CD14-positive monocyte (primary cell): ENCODE results near the gene SCGB1C2. TPM values are rescaled to one million over a fixed set of nuclear protein-coding genes. Genes with fewer than 3 reads are reported as not detected.
A peak's percentile ranks its signal among the peaks of the same experiment; 100 is the strongest.

Experiments used
- DNase-seq, 3 donors: peaks; one replicate each; pipeline ENCODE4 v3.0.0-alpha.2; 2011 to 2022
- H2AFZ ChIP-seq: 2 replicates; pipeline ENCODE4 v1.6.0; 2012; ENCODE audit warnings: mild to moderate bottlenecking, low read depth, low read length, inconsistent platforms; ENCODE audit not compliant: insufficient read depth, poor library complexity, severe bottlenecking
- H3K27ac ChIP-seq, 2 donors: 1 replicate in 1 of 2; 2 replicates in 1 of 2; pipeline ENCODE4 v1.5.1; 2012 to 2013; ENCODE audit warnings: low read length in 2 of 2, control low read depth in 1 of 2, inconsistent platforms in 1 of 2, low read depth in 1 of 2, mild to moderate bottlenecking in 1 of 2
- H3K27me3 ChIP-seq, 2 donors: one replicate each; pipeline versions ENCODE4 v1.6.0 to v1.6.1; 2011 to 2013; ENCODE audit warnings: low read length in 2 of 2; ENCODE audit not compliant: control insufficient read depth in 2 of 2, insufficient read depth in 2 of 2
- H3K36me3 ChIP-seq, 2 donors: replicated peaks in 1 of 2; 1 replicate in 1 of 2; 2 replicates in 1 of 2; pipeline versions ENCODE4 v1.5.1 to v1.6.1; 2012 to 2013; ENCODE audit warnings: low read length in 2 of 2, control low read depth in 1 of 2, inconsistent platforms in 1 of 2, mild to moderate bottlenecking in 1 of 2; ENCODE audit not compliant: insufficient read depth in 2 of 2, control insufficient read depth in 1 of 2
- H3K4me1 ChIP-seq, 2 donors: 1 replicate in 1 of 2; 2 replicates in 1 of 2; pipeline versions ENCODE4 v1.5.1 to v1.6.1; 2012 to 2013; ENCODE audit warnings: low read length in 2 of 2, control low read depth in 1 of 2, inconsistent platforms in 1 of 2, mild to moderate bottlenecking in 1 of 2, moderate library complexity in 1 of 2; ENCODE audit not compliant: insufficient read depth in 2 of 2, control insufficient read depth in 1 of 2
- H3K4me2 ChIP-seq: replicated peaks from 2 replicates; pipeline ENCODE3; 2012; ENCODE audit warnings: low read length, moderate library complexity, mild to moderate bottlenecking; ENCODE audit not compliant: poor library complexity, severe bottlenecking; ENCODE audit errors: extremely low read depth
- H3K4me3 ChIP-seq, 3 experiments: fragments of 200-600 bp in 1 of 3; sonication (generic) in 1 of 3; replicated peaks in 1 of 3; 1 replicate in 2 of 3; 2 replicates in 1 of 3; pipeline ENCODE4 v1.5.1; 2011 to 2013; ENCODE audit warnings: low read length in 3 of 3, mild to moderate bottlenecking in 3 of 3, control low read depth in 2 of 3, low read depth in 2 of 3, inconsistent platforms in 1 of 3, moderate library complexity in 1 of 3
- H3K79me2 ChIP-seq: 2 replicates; pipeline ENCODE4 v1.6.0; 2012; ENCODE audit warnings: mild to moderate bottlenecking, control low read depth, inconsistent platforms, low read length, moderate library complexity; ENCODE audit not compliant: insufficient read depth
- H3K9ac ChIP-seq: 2 replicates; pipeline ENCODE4 v1.6.0; 2017; ENCODE audit warnings: low read length, mild to moderate bottlenecking; ENCODE audit not compliant: insufficient read depth, poor library complexity, severe bottlenecking
- H3K9me3 ChIP-seq, 2 donors: replicated peaks in 1 of 2; 1 replicate in 1 of 2; 2 replicates in 1 of 2; pipeline versions ENCODE4 v1.5.1 to v1.6.1; 2012 to 2013; ENCODE audit warnings: low read length in 2 of 2, control low read depth in 1 of 2; ENCODE audit not compliant: control insufficient read depth in 1 of 2, insufficient read depth in 1 of 2
- H4K20me1 ChIP-seq: 2 replicates; pipeline ENCODE4 v1.6.0; 2012; ENCODE audit warnings: mild to moderate bottlenecking, low read length, control low read depth, moderate library complexity; ENCODE audit not compliant: insufficient read depth
- H3K27ac Mint-ChIP-seq, 7 donors: one replicate each; pipeline ENCODE4 v1.8.0; 2020; ENCODE audit warnings: mild to moderate bottlenecking in 7 of 7, mixed read lengths in 7 of 7, moderate library complexity in 6 of 7, inconsistent platforms in 2 of 7
- H3K27me3 Mint-ChIP-seq, 3 donors: one replicate each; pipeline ENCODE4 v1.8.0; 2021 to 2022; ENCODE audit warnings: low read depth in 3 of 3, mild to moderate bottlenecking in 3 of 3, mixed read lengths in 3 of 3, moderate library complexity in 3 of 3, inconsistent platforms in 1 of 3
- H3K36me3 Mint-ChIP-seq, 2 donors: one replicate each; pipeline ENCODE4 v1.8.0; 2020; ENCODE audit warnings: mixed read lengths in 2 of 2, inconsistent platforms in 1 of 2, mild to moderate bottlenecking in 1 of 2
- H3K4me1 Mint-ChIP-seq: one replicate; pipeline ENCODE4 v1.8.0; 2020; ENCODE audit warnings: mild to moderate bottlenecking, mixed read lengths
- H3K4me3 Mint-ChIP-seq, 2 donors: one replicate each; pipeline ENCODE4 v1.8.0; 2020; ENCODE audit warnings: mild to moderate bottlenecking in 2 of 2, mixed read lengths in 2 of 2, moderate library complexity in 1 of 2
- H3K9me3 Mint-ChIP-seq, 7 donors: one replicate each; pipeline ENCODE4 v1.8.0; 2020 to 2022; ENCODE audit warnings: mixed read lengths in 7 of 7, mild to moderate bottlenecking in 6 of 7, moderate library complexity in 6 of 7, inconsistent platforms in 2 of 7
- WGBS: methylation state at CpG from one replicate; pipeline ENCODE4 v1.1.5; 2013; ENCODE audit warnings: missing lambda C conversion rate; ENCODE audit not compliant: insufficient coverage; 5-methylcytosine and 5-hydroxymethylcytosine counted together
- intact Hi-C, 2 donors: fragments of 100-400 bp; cut with micrococcal nuclease; formaldehyde crosslinking; loops; one replicate each; pipeline versions ENCODE4 v1.15.0 to v1.15.1; 2023
- polyA plus RNA-seq, 3 donors: library from polyadenylated mRNA; depleted of rRNA in 1 of 3; unstranded in 2 of 3; stranded (reverse) in 1 of 3; fragments of 300-500 nt in 2 of 3; fragments of >200 nt in 1 of 3; fragmentation: Illumina TruSeq in 2 of 3; gene quantifications; 1 replicate in 2 of 3; 2 replicates in 1 of 3; pipeline ENCODE4 v1.2.3, GENCODE V29; 2012 to 2021
- TF ChIP-seq, protein P1 (sequence below): fragments of 200-600 bp; IDR thresholded peaks from one replicate; pipeline ENCODE4 v1.8.0; 2022; ENCODE audit warnings: antibody characterized with exemption, mild to moderate bottlenecking

Gene SCGB1C2
- polyA plus RNA-seq, 3 donors: not detected

DNA sequence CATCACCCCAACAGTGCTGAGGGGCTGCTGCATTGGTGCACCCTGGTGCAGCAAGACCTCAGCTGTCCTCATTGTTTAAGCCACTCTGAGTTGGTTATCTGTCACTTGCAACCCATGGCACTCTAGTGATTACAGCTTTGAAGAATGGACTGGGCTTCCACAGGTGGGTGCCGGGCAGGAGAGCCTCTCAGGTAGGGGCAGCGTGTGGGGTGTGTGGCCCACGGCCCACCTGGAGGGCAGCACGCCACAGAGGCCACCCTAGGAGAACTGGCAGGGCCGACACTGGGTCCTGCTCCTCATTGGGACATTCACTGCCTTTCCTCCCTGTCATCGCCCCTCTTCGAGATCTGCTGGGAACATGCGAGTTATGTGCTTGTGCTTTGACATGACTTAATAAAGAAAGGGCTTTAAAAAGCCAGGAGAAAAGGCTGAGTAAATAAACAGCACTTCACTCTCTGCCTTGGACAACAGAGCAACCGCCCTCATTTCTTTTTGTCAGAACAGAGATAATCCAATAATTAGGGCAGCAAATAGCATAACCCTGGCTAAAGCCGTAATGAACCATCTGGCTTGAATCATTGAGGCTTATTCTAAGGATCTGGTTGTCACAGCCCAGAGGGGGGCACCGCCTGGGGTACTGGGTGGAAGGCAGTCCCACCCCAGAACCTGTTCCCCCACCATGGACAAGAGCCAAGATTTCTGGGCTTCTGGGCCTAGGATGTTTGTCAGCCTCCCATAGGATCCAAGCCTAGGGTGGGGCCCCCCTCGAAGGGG is 41.1 kb downstream of the SCGB1C2 start:
- intact Hi-C loops: no loop called here
- Histone ChIP-seq H2AFZ (no peak overlapping the region), H4K20me1 (no peaks in the 10 kb centered on the region), H3K9ac (no peak overlapping the region), H3K36me3 (no peaks in the 10 kb centered on the region), H3K4me1 (peaks cover 7 to 17% of the 10 kb centered on the region in 2 donors), H3K4me2 (no peak overlapping the region), H3K27me3 (peaks cover 9 to 39% of the 10 kb centered on the region in 2 donors), H3K27ac (no peak overlapping the region), H3K4me3 (no peak overlapping the region), H3K9me3 (peaks cover 0 to 6% of the 10 kb centered on the region in 2 donors), H3K79me2 (no peaks in the 10 kb centered on the region)
- TF ChIP-seq, protein P1, sequence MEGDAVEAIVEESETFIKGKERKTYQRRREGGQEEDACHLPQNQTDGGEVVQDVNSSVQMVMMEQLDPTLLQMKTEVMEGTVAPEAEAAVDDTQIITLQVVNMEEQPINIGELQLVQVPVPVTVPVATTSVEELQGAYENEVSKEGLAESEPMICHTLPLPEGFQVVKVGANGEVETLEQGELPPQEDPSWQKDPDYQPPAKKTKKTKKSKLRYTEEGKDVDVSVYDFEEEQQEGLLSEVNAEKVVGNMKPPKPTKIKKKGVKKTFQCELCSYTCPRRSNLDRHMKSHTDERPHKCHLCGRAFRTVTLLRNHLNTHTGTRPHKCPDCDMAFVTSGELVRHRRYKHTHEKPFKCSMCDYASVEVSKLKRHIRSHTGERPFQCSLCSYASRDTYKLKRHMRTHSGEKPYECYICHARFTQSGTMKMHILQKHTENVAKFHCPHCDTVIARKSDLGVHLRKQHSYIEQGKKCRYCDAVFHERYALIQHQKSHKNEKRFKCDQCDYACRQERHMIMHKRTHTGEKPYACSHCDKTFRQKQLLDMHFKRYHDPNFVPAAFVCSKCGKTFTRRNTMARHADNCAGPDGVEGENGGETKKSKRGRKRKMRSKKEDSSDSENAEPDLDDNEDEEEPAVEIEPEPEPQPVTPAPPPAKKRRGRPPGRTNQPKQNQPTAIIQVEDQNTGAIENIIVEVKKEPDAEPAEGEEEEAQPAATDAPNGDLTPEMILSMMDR: no peak
- Mint-ChIP-seq H3K36me3 (peaks cover 0 to 5% of the 10 kb centered on the region in 2 donors), H3K4me3 (peak overlapping the region in 1 of 2 donors; percentile 26), H3K27ac (peak overlapping the region in 1 of 7 donors; percentile 32), H3K27me3 (peaks cover 38 to 60% (median 40%) of the 10 kb centered on the region in 3 donors), H3K9me3 (peaks cover 0 to 6% (median 3%) of the 10 kb centered on the region in 7 donors), H3K4me1 (peaks cover 16% of the 10 kb centered on the region)
- DNase-seq: no peak
- WGBS: 93% methylated on average over 9 of the region's 12 CpGs

DNA sequence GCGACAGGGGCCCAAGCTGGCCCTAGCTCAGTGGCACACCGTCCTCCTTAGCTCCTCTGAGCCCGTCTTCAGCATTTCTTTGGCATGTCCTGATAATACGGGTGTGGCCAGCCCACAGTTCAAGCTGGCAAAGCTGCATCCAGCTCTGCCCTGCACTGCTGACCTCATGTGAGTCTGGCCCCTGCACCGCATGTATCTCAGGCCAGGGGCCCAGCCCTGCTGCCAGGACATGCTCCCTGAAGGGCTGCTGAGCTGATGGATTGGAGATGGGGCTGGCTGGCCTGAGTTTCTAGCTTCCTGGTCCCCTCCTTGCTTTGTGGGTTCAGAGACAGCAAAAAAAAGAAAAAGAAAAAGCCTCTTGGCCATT is 41.7 kb downstream of the SCGB1C2 start:
- H3K27me3 ChIP-seq: peaks cover 9 to 45% of the 10 kb centered on the region in 2 donors
- no peak for DNase-seq
- H3K9ac ChIP-seq: no peak overlapping the region
- intact Hi-C loops: no loop called here
- WGBS: 85% methylated on average over 5 of the region's 5 CpGs
- H3K9me3 ChIP-seq: peaks cover 0 to 6% of the 10 kb centered on the region in 2 donors
- no peak overlapping the region for H3K27ac ChIP-seq
- no peak overlapping the region for H2AFZ ChIP-seq
- no peaks in the 10 kb centered on the region for H4K20me1 ChIP-seq
- Mint-ChIP-seq H3K36me3 (peaks cover 0 to 5% of the 10 kb centered on the region in 2 donors), H3K4me1 (peaks cover 21% of the 10 kb centered on the region), H3K27ac (no peak overlapping the region), H3K4me3 (peak overlapping the region in 1 of 2 donors; percentile 30), H3K27me3 (peaks cover 41 to 65% (median 44%) of the 10 kb centered on the region in 3 donors), H3K9me3 (peaks cover 0 to 6% (median 3%) of the 10 kb centered on the region in 7 donors)
- no peaks in the 10 kb centered on the region for H3K36me3 ChIP-seq
- H3K4me2 ChIP-seq: no peak overlapping the region
- H3K4me1 ChIP-seq: peaks cover 8 to 22% of the 10 kb centered on the region in 2 donors
- H3K79me2 ChIP-seq: no peaks in the 10 kb centered on the region
- no peak overlapping the region for H3K4me3 ChIP-seq
- TF ChIP-seq, protein P1: no peak
